ENCODE measurements around the gene TOP3A. TPM values are rescaled to one million over a fixed set of nuclear protein-coding genes. Genes with fewer than 3 reads are reported as not detected.
"Not testable (repeated sequence)": the region's sequence is repeated elsewhere in the genome, so short reads cannot be mapped to it uniquely, and the experiment has no call there.

Gene TOP3A
- total RNA-seq, 1 donor from 2014 or later = 52.8 TPM

DNA sequence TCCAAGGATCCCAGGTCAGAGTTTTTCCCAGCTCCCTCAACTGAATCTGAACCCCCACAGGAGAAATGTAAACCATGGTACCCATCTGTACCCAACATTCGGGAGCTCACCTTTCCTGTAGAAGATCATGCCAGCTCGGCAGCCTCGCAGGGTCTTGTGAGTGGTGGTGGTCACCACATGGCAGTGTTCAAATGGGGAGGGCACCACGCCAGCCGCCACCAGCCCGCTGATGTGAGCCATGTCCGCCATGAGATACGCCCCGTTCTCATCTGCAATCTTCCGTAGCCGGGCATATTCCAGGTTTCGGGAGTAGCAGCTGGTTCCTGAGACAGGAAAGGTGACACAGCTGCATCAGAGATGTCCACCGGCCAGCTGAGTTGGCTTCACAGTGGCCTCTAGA lies 25.1 kb upstream of the TOP3A start:
- H3K36me3 ChIP-seq = peaks cover 18 to 41% of the 10 kb centered on the region in 2 donors
- no peak overlapping the region for H3K4me3 ChIP-seq
- no peaks in the 10 kb centered on the region for H3K27me3 ChIP-seq
- intact Hi-C loops (cut with DNase I) = no loop called here
- TF ChIP-seq, protein P1, sequence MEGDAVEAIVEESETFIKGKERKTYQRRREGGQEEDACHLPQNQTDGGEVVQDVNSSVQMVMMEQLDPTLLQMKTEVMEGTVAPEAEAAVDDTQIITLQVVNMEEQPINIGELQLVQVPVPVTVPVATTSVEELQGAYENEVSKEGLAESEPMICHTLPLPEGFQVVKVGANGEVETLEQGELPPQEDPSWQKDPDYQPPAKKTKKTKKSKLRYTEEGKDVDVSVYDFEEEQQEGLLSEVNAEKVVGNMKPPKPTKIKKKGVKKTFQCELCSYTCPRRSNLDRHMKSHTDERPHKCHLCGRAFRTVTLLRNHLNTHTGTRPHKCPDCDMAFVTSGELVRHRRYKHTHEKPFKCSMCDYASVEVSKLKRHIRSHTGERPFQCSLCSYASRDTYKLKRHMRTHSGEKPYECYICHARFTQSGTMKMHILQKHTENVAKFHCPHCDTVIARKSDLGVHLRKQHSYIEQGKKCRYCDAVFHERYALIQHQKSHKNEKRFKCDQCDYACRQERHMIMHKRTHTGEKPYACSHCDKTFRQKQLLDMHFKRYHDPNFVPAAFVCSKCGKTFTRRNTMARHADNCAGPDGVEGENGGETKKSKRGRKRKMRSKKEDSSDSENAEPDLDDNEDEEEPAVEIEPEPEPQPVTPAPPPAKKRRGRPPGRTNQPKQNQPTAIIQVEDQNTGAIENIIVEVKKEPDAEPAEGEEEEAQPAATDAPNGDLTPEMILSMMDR (IDR thresholded peaks at IDR 0.05) = no peak
- no peaks in the 10 kb centered on the region for H3K4me1 ChIP-seq
- no peak for DNase-seq (ENCODE audit: low spot score in 2 of 2)
- H3K27ac ChIP-seq = no peak overlapping the region
- H3K9me3 ChIP-seq = no peaks in the 10 kb centered on the region

DNA sequence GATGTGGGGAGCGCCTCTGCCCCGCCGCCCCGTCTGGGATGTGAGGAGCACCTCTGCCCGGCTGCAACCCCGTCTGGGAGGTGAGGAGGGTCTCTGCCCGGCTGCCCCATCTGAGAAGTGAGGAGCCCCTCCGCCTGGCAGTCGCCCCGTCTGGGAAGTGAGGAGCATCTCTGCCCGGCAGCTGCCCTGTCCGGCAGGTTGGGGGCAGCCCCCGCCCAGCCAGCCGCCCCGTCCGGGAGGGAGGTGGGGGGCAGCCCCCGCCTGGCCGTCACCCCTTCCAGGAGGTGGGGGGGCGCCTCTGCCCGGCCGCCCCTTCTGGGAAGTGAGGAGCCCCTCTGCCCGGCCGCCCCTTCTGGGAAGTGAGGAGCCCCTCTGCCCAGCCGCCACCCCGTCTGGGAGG lies 23.4 kb upstream of the TOP3A start:
- H3K4me1 ChIP-seq; intact Hi-C loops (cut with DNase I); DNase-seq (ENCODE audit: low spot score in 2 of 2); H3K27me3 ChIP-seq; H3K4me3 ChIP-seq; H3K27ac ChIP-seq; H3K9me3 ChIP-seq: not testable (repeated sequence)
- H3K36me3 ChIP-seq = peaks cover 21 to 43% of the 10 kb centered on the region in 2 donors

DNA sequence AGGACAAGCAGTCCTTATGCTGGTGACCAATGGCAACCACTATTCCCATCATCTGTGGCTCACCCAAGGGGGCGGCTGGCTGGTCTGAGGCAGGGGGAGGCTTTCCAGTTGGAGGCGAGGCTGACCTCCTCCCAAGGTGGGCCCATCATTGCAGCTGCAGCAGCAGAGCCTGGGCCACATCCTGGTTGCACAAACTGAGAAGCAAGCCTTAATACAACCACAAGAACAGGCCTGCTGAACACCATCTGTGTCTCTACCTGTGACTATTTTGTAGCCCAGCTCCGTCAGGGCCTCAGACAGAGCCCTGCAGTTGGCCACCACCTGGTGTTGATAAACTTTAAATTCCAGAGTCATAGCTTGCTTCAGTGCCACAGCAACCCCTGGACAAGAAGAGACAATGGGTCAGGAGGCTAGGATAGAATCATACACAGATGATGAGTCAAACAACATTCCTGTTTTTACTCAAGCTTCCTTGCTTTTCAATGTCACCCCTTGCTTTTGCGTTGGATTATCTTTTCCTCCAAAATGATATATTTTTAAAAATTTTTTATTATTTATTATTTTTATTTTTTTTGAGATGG lies 18.2 kb upstream of the TOP3A start:
- no peaks in the 10 kb centered on the region for H3K27me3 ChIP-seq
- TF ChIP-seq, protein P1 (IDR thresholded peaks at IDR 0.05) = no peak
- H3K27ac ChIP-seq = no peak overlapping the region
- no peaks in the 10 kb centered on the region for H3K9me3 ChIP-seq
- H3K4me3 ChIP-seq = no peak overlapping the region
- H3K36me3 ChIP-seq = peaks cover 33 to 62% of the 10 kb centered on the region in 2 donors
- DNase-seq (ENCODE audit: low spot score in 2 of 2) = no peak
- no peaks in the 10 kb centered on the region for H3K4me1 ChIP-seq
- intact Hi-C loops (cut with DNase I) = no loop called here

DNA sequence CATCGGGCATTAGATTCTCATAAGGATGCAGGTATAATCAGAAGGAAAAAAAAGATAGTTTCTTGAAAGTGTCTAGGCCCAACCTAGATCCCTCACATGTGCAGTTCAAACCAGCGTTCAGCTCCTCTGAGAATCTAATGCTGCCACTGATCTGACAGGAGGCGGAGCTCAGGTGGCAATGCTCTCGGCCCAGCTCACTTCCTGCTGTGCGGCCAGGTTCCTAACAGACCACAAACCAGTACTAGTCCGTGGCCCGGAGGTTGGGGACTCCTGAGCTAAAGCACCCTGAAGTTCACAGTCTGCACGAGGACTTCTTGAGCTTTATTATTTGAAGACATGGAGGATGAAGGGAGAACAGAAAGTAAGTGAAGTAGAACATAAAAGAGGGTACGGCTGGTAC lies 17.1 kb upstream of the TOP3A start:
- TF ChIP-seq, protein P1 (IDR thresholded peaks at IDR 0.05) = no peak
- H3K4me1 ChIP-seq = no peaks in the 10 kb centered on the region
- H3K36me3 ChIP-seq = peaks cover 38 to 68% of the 10 kb centered on the region in 2 donors
- intact Hi-C loops (cut with DNase I) = no loop called here
- H3K27me3 ChIP-seq = no peaks in the 10 kb centered on the region
- H3K9me3 ChIP-seq = no peaks in the 10 kb centered on the region
- no peak for DNase-seq (ENCODE audit: low spot score in 2 of 2)
- no peak overlapping the region for H3K27ac ChIP-seq
- H3K4me3 ChIP-seq = no peak overlapping the region

DNA sequence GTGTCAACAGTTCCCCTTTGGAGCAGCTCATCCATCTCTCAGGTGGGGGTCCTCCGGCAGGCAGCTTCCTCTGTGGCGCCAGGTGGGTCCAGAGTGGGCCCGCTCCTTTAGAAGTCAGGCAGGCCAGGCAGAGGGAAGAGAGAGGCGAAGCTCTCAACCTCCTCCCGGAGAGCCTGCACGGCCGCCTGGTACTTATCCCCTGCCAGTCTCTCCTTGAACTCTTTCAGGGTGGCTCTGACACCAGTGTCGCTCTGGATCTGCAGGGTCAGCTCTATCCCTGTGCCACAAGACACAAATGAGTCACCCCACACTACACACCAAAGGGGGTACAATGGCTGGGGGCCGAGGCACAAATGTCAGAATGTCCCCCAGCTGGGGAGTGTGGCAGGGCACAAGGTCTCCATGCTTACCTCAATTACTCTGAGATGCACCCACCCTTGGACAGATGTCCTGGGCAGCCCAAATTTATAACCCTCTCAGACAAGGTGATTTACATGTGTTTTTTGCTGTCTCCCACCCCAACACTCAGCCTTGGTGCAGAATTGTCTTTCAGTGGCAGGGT lies 13.9 kb upstream of the TOP3A start:
- Histone ChIP-seq H3K9me3 (no peaks in the 10 kb centered on the region), H3K27ac (no peak overlapping the region), H3K27me3 (no peaks in the 10 kb centered on the region), H3K4me1 (no peaks in the 10 kb centered on the region), H3K4me3 (no peak overlapping the region), H3K36me3 (peaks cover 51 to 71% of the 10 kb centered on the region in 2 donors)
- intact Hi-C loops (cut with DNase I) = no loop called here
- TF ChIP-seq, protein P1 (IDR thresholded peaks at IDR 0.05) = no peak
- DNase-seq (ENCODE audit: low spot score in 2 of 2) = no peak

DNA sequence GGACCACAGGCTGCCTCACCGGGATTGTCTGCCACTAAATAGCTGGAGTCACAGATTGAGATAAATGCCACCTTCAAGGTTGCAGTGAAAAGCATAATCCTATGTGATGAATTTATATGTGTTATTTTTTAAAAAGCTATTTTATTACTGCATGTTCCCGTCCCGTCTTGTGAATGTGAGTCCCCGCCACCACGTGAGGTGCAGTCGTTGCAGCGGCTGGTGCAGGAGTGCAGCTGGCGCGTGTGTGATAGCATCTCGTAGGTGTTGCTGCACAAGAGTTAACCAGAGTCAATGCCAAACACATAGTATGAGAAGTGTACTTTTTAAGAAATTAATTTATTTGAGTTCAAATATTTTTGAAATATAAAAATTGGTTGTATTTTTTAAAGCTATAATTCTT lies 12.8 kb upstream of the TOP3A start:
- no peaks in the 10 kb centered on the region for H3K27me3 ChIP-seq
- no peak overlapping the region for H3K4me3 ChIP-seq
- TF ChIP-seq, protein P1 (IDR thresholded peaks at IDR 0.05) = no peak
- no peak for DNase-seq (ENCODE audit: low spot score in 2 of 2)
- intact Hi-C loops (cut with DNase I) = no loop called here
- no peaks in the 10 kb centered on the region for H3K9me3 ChIP-seq
- peaks cover 63 to 78% of the 10 kb centered on the region in 2 donors for H3K36me3 ChIP-seq
- H3K4me1 ChIP-seq = no peaks in the 10 kb centered on the region
- H3K27ac ChIP-seq = no peak overlapping the region
